Transverse colon (tissue), 4 donors: ENCODE results near the gene RGS9BP. TPM values are rescaled to one million over a fixed set of nuclear protein-coding genes. Genes with fewer than 3 reads are reported as not detected.

Experiments used
- DNase-seq: peaks from one replicate; pipeline ENCODE4 v3.0.0-alpha.2; 2019
- H3K27ac ChIP-seq, 4 donors: fragments of 200-600 bp; sonication (generic); 2 replicates each; pipeline ENCODE4 v1.5.1; 2016 to 2018; ENCODE audit warnings: inconsistent platforms in 4 of 4
- H3K27me3 ChIP-seq: fragments of 200-600 bp; sonication (generic); 2 replicates; pipeline ENCODE4 v1.5.1; 2017; ENCODE audit warnings: inconsistent platforms
- H3K36me3 ChIP-seq, 4 donors: fragments of 200-600 bp; sonication (generic); 2 replicates each; pipeline ENCODE4 v1.5.1; 2017 to 2019; ENCODE audit warnings: inconsistent platforms in 4 of 4
- H3K4me1 ChIP-seq, 4 donors: fragments of 200-600 bp; sonication (generic); 2 replicates each; pipeline ENCODE4 v1.5.1; 2017 to 2020; ENCODE audit warnings: inconsistent platforms in 4 of 4
- H3K4me3 ChIP-seq, 4 donors: fragments of 200-600 bp; sonication (generic); 1 replicate in 1 of 4; 2 replicates in 3 of 4; pipeline versions ENCODE4 v1.5.1 to v1.6.1; 2017 to 2019; ENCODE audit warnings: inconsistent platforms in 4 of 4
- H3K9me3 ChIP-seq, 2 donors: fragments of 200-600 bp; sonication (generic); 2 replicates each; pipeline ENCODE4 v1.5.1; 2017 to 2019; ENCODE audit warnings: inconsistent platforms in 2 of 2
- EP300 ChIP-seq: sonication (generic); formaldehyde crosslinking; IDR thresholded peaks from one replicate; pipeline ENCODE4 v1.6.1; 2017; ENCODE audit warnings: antibody characterized with exemption, low read depth
- POLR2A ChIP-seq: fragments of 450-650 bp; IDR thresholded peaks from one replicate; pipeline ENCODE4 v1.6.1; 2016; ENCODE audit warnings: antibody characterized with exemption, mild to moderate bottlenecking, moderate library complexity
- POLR2AphosphoS5 ChIP-seq, 3 donors: sonication (generic); formaldehyde crosslinking; IDR thresholded peaks; one replicate each; pipeline ENCODE4 v1.6.1; 2016; ENCODE audit warnings: antibody characterized with exemption in 3 of 3
- WGBS, 2 donors: methylation state at CpG; one replicate each; pipeline ENCODE4 v1.1.5; 2018; ENCODE audit warnings: low coverage in 1 of 2; 5-methylcytosine and 5-hydroxymethylcytosine counted together
- in situ Hi-C, 4 donors: fragments of 200-750 bp; cut with MboI; loops; one replicate each; pipeline versions ENCODE4 v1.15.0 to v1.15.1; 2017; ENCODE audit warnings: low sequenced_read_pairs in 3 of 4, low pct_ligation_motif_present in 1 of 4, low pct_unique_long_range_greater_than_20kb in 1 of 4
- intact Hi-C: fragments of 100-400 bp; cut with DNase I; formaldehyde crosslinking; loops from one replicate; pipeline ENCODE4 v1.15.1; 2023; ENCODE audit warnings: low total_unique reads
- total RNA-seq, 4 donors: library from RNA; depleted of rRNA; stranded (reverse); fragments of >200 nt; gene quantifications; one replicate each; pipeline ENCODE4 v1.1.0, GENCODE V29; 2016
- TF ChIP-seq, protein P1 (sequence below), 5 experiments: fragments of 200-600 bp in 3 of 5; fragments of 450-650 bp in 2 of 5; sonication (generic) in 3 of 5; IDR thresholded peaks; 1 replicate in 2 of 5; 2 replicates in 3 of 5; pipeline ENCODE4 v1.5.1; 2016 to 2017; ENCODE audit warnings: antibody characterized with exemption in 5 of 5, inconsistent platforms in 3 of 5, mild to moderate bottlenecking in 2 of 5, moderate library complexity in 1 of 5

The RGS9BP gene, protein sequence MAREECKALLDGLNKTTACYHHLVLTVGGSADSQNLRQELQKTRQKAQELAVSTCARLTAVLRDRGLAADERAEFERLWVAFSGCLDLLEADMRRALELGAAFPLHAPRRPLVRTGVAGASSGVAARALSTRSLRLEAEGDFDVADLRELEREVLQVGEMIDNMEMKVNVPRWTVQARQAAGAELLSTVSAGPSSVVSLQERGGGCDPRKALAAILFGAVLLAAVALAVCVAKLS
- total RNA-seq, result under 1 TPM in 3 of 4 donors, not detected in 1; 0.14 to 0.60 (median 0.16) TPM

DNA sequence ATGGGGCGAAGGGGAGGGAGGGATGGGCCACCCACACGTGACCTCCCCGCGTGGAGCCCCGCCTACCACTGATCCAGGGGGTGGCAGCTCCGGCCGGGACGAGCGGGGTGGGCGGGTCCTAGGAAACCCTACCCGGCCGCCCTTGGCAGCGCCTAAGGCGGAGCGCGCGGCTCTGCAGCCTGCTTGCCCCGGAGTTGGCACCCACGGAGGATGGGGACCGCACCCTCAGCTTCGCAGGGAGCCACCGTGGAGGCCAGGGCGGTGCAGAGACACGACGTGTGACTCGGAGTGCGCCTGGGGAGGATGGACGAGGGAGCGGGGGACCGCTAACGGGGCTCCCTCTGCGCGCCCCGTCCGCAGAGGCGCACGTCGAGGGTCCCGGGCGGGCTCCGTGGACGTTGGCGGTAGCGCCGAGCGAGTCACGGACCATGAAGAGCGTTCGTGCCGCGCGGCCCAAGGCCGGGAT is at the start of gene RGS9BP:
Gene RGS9BP, plus strand, starts transcription at position 129 of the 466 bp plus-strand sequence. CDS start 416 bp downstream, outside the sequence.
- H3K27me3 ChIP-seq, result peaks cover 31% of the 10 kb centered on the region
- H3K27ac ChIP-seq, result peak within 1 kb of the TSS; percentile 85 to 93 (median 87)
- peak; percentile 87 for DNase-seq
- H3K36me3 ChIP-seq, result no peaks in the 10 kb centered on the region
- H3K4me3 ChIP-seq, result peak within 1 kb of the TSS; percentile 64 to 88 (median 84)
- in situ Hi-C loops (no loop called here), intact Hi-C loops (no loop called here)
- peaks cover 9 to 30% (median 22%) of the 10 kb centered on the region in 4 donors for H3K4me1 ChIP-seq
- TF ChIP-seq, protein P1, sequence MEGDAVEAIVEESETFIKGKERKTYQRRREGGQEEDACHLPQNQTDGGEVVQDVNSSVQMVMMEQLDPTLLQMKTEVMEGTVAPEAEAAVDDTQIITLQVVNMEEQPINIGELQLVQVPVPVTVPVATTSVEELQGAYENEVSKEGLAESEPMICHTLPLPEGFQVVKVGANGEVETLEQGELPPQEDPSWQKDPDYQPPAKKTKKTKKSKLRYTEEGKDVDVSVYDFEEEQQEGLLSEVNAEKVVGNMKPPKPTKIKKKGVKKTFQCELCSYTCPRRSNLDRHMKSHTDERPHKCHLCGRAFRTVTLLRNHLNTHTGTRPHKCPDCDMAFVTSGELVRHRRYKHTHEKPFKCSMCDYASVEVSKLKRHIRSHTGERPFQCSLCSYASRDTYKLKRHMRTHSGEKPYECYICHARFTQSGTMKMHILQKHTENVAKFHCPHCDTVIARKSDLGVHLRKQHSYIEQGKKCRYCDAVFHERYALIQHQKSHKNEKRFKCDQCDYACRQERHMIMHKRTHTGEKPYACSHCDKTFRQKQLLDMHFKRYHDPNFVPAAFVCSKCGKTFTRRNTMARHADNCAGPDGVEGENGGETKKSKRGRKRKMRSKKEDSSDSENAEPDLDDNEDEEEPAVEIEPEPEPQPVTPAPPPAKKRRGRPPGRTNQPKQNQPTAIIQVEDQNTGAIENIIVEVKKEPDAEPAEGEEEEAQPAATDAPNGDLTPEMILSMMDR (IDR thresholded peaks at IDR 0.05), result no peak
- TF ChIP-seq POLR2A (no peak), POLR2AphosphoS5 (IDR thresholded peaks at IDR 0.05) (no peak), EP300 (no peak)
- H3K9me3 ChIP-seq, result no peaks in the 10 kb centered on the region
- WGBS, 2 donors, result 0% methylated on average over 7 of the region's 53 CpGs; no CpG with 5 or more reads in 1 of the 2 donors

DNA sequence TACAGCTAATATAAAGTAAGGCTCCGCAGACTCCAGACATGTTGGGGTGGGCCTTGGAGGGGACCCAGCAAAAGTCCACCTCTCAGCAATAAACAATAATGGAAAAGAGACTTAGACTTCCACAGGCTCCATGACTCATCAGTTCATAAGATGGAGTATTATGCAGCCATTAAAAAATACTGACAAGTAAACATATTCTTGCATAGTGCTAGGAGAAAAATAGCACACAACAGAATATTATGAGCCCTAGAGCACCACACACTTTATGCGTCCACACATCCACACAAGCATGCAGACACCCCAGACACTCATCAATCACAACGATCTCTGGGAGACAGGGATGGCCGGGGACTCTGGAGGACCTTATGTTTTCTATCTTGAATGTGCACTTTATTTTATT is 48.7 kb upstream of the RGS9BP start:
- H3K9me3 ChIP-seq, result no peaks in the 10 kb centered on the region
- in situ Hi-C loops, result no loop called here
- intact Hi-C loops, result no loop called here
- H3K27me3 ChIP-seq, result no peaks in the 10 kb centered on the region
- H3K36me3 ChIP-seq, result peaks cover 0 to 67% (median 26%) of the 10 kb centered on the region in 4 donors
- H3K27ac ChIP-seq, result no peak overlapping the region
- no peaks in the 10 kb centered on the region for H3K4me1 ChIP-seq
- TF ChIP-seq POLR2AphosphoS5 (IDR thresholded peaks at IDR 0.05), result no peak
- no peak for TF ChIP-seq POLR2A
- no peak for TF ChIP-seq EP300
- TF ChIP-seq, protein P1 (IDR thresholded peaks at IDR 0.05), result no peak
- DNase-seq, result no peak
- WGBS, 2 donors, result 97 to 100% methylated on average over 4 of the region's 4 CpGs
- no peak overlapping the region for H3K4me3 ChIP-seq

DNA sequence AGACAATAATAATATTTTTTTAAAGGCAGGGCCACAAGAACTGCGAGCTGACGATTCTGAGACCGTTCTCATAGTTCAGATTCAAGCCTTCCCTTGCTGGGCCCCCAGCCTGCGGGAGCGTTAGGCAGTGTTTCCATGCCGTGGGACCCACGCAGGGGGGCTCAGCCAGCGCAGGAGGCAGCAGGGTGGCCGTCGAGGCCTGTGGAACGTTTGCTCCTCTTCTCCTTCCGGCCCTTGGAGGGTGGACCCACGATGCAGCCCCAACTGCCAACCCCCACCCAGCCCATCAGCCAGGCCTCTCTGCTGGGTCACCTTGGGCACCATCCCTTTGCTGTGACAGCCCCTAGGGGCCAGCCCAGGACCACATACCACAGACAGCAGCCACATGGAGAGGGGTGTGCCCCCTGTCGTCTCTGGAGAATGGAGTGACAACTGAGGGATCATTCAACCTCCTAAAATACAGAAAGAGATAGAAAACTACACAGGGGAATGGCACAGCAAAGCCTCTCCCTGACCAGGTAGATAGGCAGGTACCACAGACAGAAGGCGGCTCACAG is 47.9 kb upstream of the RGS9BP start:
- Histone ChIP-seq H3K27me3 (no peaks in the 10 kb centered on the region), H3K27ac (no peak overlapping the region), H3K4me3 (no peak overlapping the region), H3K36me3 (peaks cover 0 to 58% (median 23%) of the 10 kb centered on the region in 4 donors), H3K9me3 (no peaks in the 10 kb centered on the region), H3K4me1 (no peaks in the 10 kb centered on the region)
- TF ChIP-seq EP300, result no peak
- in situ Hi-C loops, result no loop called here
- DNase-seq, result no peak
- intact Hi-C loops, result no loop called here
- WGBS, 2 donors, result 87% methylated on average over 15 of the region's 15 CpGs; no CpG with 5 or more reads in 1 of the 2 donors

DNA sequence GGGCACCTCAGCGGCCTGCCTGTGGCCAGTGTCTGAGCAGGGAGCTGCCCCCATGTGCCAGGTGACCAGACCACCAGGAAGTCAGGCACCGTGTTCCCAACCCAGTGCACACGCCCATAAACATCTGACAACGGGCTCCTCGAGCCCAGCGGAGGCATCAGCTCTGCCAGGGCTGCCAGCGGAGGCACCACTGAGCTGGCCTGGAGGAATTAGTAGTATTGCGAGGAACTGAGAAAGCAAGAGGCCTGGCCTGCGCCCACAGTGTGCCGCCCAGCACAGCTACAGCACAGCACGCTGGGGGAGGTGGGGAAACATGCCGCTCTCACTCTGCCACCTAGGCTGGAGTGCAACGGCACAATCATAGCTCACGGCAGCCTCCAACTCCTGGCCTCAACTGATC is 45.3 kb upstream of the RGS9BP start:
- Histone ChIP-seq H3K27ac (no peak overlapping the region), H3K9me3 (no peaks in the 10 kb centered on the region), H3K4me3 (no peak overlapping the region), H3K27me3 (no peaks in the 10 kb centered on the region), H3K4me1 (no peaks in the 10 kb centered on the region), H3K36me3 (peaks cover 0 to 46% (median 18%) of the 10 kb centered on the region in 4 donors)
- TF ChIP-seq POLR2AphosphoS5 (IDR thresholded peaks at IDR 0.05) (no peak), EP300 (no peak), POLR2A (no peak)
- TF ChIP-seq, protein P1 (IDR thresholded peaks at IDR 0.05), result no peak
- DNase-seq, result no peak
- WGBS, 2 donors, result 92% methylated on average over 11 of the region's 14 CpGs; no CpG with 5 or more reads in 1 of the 2 donors
- intact Hi-C loops (no loop called here), in situ Hi-C loops (no loop called here)
